Globus pallidus (tissue), 1 donor: ENCODE measurements around the gene NR3C2.
"Not testable (repeated sequence)": the region's sequence is repeated elsewhere in the genome, so short reads cannot be mapped to it uniquely, and the experiment has no call there.

ENCODE experiments used
- DNase-seq: peaks from one replicate; pipeline ENCODE4 v3.0.0-alpha.2; 2015; ENCODE audit warnings: low spot score

The NR3C2 gene

DNA sequence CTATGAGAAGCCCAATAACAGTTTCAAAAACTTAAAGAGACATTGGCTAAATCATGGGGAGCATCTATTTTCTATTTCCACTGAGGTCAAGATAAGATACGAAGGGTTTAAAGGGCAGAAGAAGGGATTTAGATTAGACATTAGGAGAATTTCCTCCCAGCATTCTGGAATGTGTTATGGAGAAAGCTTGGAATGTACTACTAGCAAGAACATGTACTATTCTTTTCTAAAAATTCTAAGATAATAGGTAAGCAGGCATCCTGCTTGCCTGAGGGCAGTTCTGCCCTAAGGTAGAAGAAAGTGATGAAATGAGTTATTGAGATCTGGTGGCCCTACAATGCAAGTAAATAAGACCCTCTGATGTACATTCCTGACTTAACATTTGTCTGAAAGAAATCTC, 279.2 kb downstream of the NR3C2 start:
- DNase-seq: no peak

GRCh38 chr4:148162519-148162918, 279.7 kb downstream of the NR3C2 start:
- DNase-seq: no peak

DNA sequence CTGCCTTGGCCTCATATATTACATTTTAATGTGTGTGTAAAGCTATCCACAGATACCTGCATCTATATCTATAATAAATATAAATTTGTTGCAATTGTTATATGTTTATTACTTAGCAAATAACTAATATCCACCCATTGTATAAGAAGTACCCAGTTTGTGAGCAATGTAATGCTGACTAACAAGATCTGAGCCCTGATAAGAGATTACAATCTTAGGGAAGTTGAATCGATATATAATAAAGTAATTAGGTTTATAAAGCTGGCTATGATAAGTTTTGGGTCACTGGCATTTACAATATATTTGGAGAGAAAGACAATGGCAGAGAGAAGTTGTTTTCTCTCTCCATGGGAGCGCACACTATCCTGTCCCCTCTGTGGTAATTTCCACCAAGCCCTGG, 280.6 kb downstream of the NR3C2 start:
- DNase-seq: no peak

GRCh38 chr4:148159793-148160192, 282.4 kb downstream of the NR3C2 start:
- no peak for DNase-seq

GRCh38 chr4:148154769-148155168, 287.4 kb downstream of the NR3C2 start:
- no peak for DNase-seq

DNA sequence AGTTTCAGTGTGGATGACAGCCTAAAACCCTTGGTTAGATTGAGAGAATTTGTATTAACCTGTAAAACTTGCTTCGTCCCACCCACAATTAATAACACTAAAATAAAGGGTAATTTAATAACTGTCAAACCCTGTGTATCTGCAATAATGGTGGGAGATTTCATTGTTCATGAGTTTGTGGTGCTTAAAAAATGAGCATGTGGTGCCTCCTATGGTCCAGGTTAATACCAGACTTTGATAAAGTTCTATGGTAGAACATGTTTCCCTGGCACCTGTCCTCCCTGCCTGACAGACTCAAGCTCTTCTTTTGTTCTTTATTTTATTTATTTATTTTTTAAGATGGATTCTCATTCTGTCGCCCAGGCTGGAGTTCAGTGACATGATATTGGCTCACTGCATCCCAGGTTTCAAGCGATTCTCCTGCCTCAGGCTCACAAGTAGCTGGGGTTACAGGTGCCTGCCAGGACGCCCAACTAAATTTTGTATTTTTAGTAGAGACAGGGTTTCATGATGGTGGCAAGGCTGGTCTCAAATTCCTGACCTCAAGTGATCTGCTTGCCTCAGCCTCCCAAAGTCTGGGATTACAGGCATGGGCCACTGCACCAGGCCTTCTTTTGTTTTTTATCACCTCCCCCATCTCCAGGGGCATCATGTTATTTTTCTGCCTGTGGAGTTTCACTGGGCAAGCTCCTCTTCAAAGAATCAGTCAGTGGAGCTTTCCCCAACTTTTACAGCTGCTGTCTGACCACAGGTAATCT, 289.2 kb downstream of the NR3C2 start:
- no peak for DNase-seq

GRCh38 chr4:148151806-148152205, 290.4 kb downstream of the NR3C2 start:
- DNase-seq: no peak

DNA sequence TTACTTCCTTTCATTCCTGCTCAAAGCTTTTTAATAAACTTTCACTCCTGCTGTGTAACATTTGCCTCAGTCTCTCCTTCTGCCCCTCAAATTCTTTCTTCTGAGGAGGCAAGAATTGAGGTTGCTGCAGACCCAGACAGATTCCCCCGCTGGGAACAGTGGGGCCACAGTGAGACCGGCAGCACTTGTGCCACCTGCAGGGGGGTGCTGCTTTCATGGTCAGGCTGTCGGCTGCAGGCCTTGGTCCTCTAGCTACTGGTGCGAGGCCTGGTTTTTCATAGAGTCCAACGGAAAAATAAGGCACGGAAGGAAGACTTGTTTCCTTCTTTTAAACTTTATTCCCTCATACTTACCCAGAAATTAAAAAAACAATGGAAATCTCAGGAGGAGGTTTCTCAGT, 296.7 kb downstream of the NR3C2 start:
- no peak for DNase-seq

- no peak for DNase-seq
Measured at GRCh38 chr4:148143174-148143573, 299.0 kb downstream of the NR3C2 start.

GRCh38 chr4:148141501-148141900, 300.7 kb downstream of the NR3C2 start:
- DNase-seq: no peak

- no peak for DNase-seq
Measured at GRCh38 chr4:148126825-148127224, 315.4 kb downstream of the NR3C2 start.

- DNase-seq: no peak
Measured at GRCh38 chr4:148124512-148124911, 317.7 kb downstream of the NR3C2 start.

GRCh38 chr4:148123161-148123560, 319.1 kb downstream of the NR3C2 start:
- not testable (repeated sequence) for DNase-seq

- DNase-seq: no peak
Measured at GRCh38 chr4:148120216-148120615, 322.0 kb downstream of the NR3C2 start.

- DNase-seq: no peak
Measured at GRCh38 chr4:148118633-148119032, 323.6 kb downstream of the NR3C2 start.

GRCh38 chr4:148118179-148118578, 324.0 kb downstream of the NR3C2 start:
- no peak for DNase-seq

- no peak for DNase-seq
Measured at GRCh38 chr4:148116969-148117368, 325.2 kb downstream of the NR3C2 start.

DNA sequence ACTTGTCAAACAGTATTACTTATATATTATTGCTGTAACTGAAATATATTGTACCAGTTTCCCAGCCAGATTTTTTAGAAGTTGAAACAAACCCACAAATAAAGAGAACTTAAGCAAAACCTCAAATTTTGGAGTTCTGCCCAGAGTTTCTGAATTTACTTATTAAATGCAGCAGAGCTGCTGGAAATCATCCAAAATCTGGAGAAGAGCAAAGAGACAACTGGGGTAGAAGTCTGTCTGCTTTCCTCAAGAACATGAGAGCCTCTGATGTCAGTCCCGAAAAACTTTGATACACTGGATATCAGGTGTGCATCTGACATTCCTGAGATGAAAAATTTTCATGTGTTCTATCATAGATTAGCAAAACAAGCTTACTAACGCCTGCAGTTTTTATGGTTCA, 325.9 kb downstream of the NR3C2 start:
- peak; percentile 31 for DNase-seq

- no peak for DNase-seq
Measured at GRCh38 chr4:148114436-148114835, 327.8 kb downstream of the NR3C2 start.

- no peak for DNase-seq
Measured at GRCh38 chr4:148112231-148112982, 329.8 kb downstream of the NR3C2 start.

DNA sequence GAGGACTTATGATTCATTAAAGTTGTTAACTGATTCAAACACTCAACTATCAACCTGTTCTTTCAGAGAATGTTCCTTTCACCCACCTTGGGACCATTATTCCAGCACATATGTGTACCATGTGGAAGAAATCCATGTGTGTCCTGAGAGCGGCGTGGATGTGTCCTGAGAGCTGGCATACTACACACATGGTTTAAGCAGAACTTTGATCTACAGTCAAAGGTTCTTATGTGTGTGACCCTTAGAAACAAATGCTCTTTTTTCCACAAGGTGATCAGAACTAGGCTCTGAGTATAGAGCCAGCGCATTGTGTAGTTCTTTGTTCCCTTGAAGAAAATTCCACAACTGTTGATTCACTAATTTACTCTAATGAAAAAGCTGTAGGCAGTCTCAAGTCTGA, 332.0 kb downstream of the NR3C2 start:
- no peak for DNase-seq

GRCh38 chr4:148109216-148109615, 333.0 kb downstream of the NR3C2 start:
- DNase-seq: no peak

- DNase-seq: no peak
Measured at GRCh38 chr4:148108766-148109165, 333.4 kb downstream of the NR3C2 start.
